ENCODE data around the gene KLK13.

KLK13 gene

GRCh38 chr19:51065221-51065960 is 499 bp upstream of the KLK13 start:
- no peak for DNase-seq (ENCODE audit: low read depth in 1 of 2, low spot score in 1 of 2)

GRCh38 chr19:51063664-51064063 is 1.2 kb downstream of the KLK13 start:
- no peak for DNase-seq (ENCODE audit: low read depth in 1 of 2, low spot score in 1 of 2)

- no peak for DNase-seq (ENCODE audit: low read depth in 1 of 2, low spot score in 1 of 2)
Observed at GRCh38 chr19:51060973-51061372, 3.9 kb downstream of the KLK13 start.

GRCh38 chr19:51060336-51060735 is 4.6 kb downstream of the KLK13 start:
- DNase-seq (ENCODE audit: low read depth in 1 of 2, low spot score in 1 of 2) = no peak

DNA sequence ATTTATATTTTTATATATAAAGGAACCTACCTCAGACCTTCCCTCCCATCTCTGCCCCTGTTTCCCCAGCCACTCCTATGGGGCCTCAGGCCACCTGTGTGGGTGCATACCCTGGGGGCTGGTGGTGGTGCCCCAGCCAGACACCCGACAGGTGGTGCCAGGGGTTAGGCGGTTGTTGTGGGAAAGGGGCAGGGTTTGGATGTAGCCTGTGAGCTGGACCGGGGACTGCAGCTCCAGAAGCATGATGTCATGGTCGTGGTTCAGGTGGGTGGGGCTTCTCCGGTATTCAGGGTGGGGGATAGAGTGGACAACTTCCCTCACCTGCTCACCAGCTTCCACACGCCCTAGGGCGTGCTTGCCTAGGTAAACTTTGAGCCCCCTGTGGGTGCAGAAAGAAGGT is 5.2 kb downstream of the KLK13 start:
- DNase-seq (ENCODE audit: low read depth in 1 of 2, low spot score in 1 of 2) = no peak

DNA sequence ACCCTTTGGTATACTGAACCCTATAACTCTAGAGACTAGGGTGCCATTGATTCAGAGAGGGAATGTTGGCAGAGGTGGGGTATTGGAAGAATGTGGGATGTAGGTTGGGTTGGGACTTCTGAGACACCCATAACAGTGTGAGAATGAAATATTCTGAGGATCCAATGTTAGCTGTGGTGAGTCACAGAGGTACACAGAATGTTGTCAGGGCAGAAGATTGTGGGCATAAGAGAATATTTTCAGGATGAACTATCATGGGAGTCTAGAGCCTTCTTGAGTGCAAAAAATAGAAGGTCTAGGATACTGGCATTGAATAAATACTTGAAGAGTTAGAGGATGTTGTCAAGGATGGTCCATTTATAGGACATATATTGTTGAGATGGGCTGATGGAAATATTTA is 9.0 kb downstream of the KLK13 start:
- no peak for DNase-seq (ENCODE audit: low read depth in 1 of 2, low spot score in 1 of 2)

DNA sequence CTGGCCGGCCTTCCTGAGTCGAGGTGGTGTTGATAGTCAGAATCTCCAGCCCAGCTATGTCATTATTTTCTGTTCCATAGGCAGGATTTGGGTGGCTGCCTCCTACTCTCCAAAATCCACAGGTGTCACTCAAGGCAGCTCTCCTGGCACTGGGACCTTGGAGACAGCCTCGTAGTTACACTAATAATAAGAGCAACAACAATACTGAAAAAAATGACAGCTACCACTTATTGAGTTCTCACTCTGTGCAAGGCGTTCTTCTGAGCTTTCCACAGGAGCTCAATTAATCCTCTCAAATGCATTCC is 17.9 kb downstream of the KLK13 start:
- no peak for DNase-seq (ENCODE audit: low read depth in 1 of 2, low spot score in 1 of 2)

DNA sequence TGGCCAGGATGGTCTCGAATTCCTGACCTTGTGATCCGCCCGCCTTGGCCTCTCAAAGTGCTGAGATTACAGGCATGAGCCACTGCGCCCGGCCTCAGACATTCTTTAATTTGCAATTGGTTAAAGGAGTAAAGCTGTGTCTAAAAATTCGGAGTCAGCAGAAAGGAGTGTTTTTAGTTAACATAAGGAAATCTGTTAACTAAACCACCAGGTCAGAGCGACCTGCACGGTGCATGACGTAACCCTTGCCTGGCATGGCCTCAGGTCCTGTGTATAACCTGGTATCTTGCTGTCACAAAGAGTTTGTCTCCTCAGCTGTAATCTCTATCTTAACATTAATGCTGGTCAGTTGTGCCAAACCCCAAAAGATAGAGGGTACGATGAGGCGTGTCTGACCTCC is 20.6 kb downstream of the KLK13 start:
- DNase-seq (ENCODE audit: low read depth in 1 of 2, low spot score in 1 of 2) = no peak

- no peak for DNase-seq (ENCODE audit: low read depth in 1 of 2, low spot score in 1 of 2)
Observed at GRCh38 chr19:51043497-51043896, 21.4 kb downstream of the KLK13 start.

GRCh38 chr19:51040151-51040550 is 24.7 kb downstream of the KLK13 start:
- DNase-seq (ENCODE audit: low read depth in 1 of 2, low spot score in 1 of 2) = no peak

DNA sequence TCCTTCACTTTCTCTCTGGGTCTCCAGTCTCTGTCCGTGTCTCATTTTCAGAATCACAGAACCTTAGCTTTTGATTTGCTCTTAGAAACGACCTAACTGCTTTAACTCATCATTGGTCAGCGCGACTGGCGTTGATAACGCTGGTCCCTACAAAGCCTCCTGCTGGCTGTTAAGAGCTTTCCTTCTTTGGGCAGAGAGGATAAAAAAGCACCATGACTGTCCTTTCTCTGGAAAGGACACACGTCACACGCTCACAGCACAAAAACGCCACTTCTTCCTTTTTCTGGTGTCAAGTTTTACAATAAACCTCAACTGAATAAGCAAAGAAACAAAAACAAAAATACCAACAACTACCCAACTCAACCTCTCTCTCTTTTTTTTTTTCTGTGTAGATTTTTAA is 28.4 kb downstream of the KLK13 start:
- DNase-seq (ENCODE audit: low read depth in 1 of 2, low spot score in 1 of 2) = no peak

DNA sequence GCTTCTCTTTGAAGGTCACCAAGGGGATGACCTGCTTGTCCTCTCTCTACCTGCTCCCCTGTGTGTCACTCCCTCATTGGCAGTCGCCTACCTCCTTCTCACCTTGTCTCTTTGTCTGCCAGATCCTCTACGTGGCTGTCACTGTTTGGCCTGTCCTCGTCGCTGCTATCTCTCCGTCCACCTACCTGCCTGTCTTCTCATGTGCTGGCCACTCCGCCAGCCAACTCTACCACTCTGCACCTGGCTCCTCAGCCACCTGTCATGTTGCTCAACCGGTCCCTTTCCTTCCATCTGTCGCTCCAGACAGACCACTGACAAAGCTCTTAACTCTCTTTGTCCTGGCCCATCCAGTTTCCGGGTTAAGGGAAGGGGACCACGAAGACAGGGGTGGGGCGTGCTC is 30.2 kb downstream of the KLK13 start, which contains the start of gene KLK12:
TSS of gene KLK12 (minus strand) at position 299 of the 400 bp plus-strand sequence. CDS start 381 bp downstream, outside the sequence.
- no peak for DNase-seq (ENCODE audit: low read depth in 1 of 2, low spot score in 1 of 2)

- DNase-seq (ENCODE audit: low read depth in 1 of 2, low spot score in 1 of 2) = no peak
Observed at GRCh38 chr19:51031880-51032225, 33.0 kb downstream of the KLK13 start.

- DNase-seq (ENCODE audit: low read depth in 1 of 2, low spot score in 1 of 2) = no peak
Observed at GRCh38 chr19:51031220-51031879, 33.5 kb downstream of the KLK13 start.

DNA sequence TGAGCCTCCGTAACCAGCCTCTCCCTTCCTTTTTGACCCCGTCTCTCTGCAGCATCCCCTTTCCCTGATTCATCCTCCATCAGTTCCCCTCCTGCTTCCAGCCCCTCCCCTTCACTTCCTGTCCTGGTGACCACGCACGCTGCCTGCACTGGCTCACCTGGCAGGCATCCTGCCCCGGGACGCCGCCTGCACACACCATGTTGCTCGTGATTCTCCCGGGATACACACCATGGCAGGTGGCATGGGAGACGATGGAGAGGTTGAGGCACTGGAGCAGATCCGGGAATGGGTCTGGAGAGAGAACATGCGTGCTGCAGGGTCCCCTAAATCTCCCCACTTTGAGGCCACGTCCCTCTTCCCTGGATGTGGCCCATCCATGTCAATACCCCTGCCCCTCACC is 34.3 kb downstream of the KLK13 start:
- no peak for DNase-seq (ENCODE audit: low read depth in 1 of 2, low spot score in 1 of 2)

GRCh38 chr19:51029718-51030117 is 35.2 kb downstream of the KLK13 start:
- no peak for DNase-seq (ENCODE audit: low read depth in 1 of 2, low spot score in 1 of 2)

- no peak for DNase-seq (ENCODE audit: low read depth in 1 of 2, low spot score in 1 of 2)
Observed at GRCh38 chr19:51027873-51028272, 37.0 kb downstream of the KLK13 start.

GRCh38 chr19:51027126-51027806 is 37.6 kb downstream of the KLK13 start:
- no peak for DNase-seq (ENCODE audit: low read depth in 1 of 2, low spot score in 1 of 2)

- DNase-seq (ENCODE audit: low read depth in 1 of 2, low spot score in 1 of 2) = no peak
Observed at GRCh38 chr19:51026554-51026831, 38.4 kb downstream of the KLK13 start, which contains the start of gene KLK11. Gene KLK11 (minus strand): TSS chr19:51026616. CDS start chr19:51025631, 985 bp downstream.

GRCh38 chr19:51025809-51026553 is 38.9 kb downstream of the KLK13 start:
- DNase-seq (ENCODE audit: low read depth in 1 of 2, low spot score in 1 of 2) = no peak

GRCh38 chr19:51025401-51025800 is 39.5 kb downstream of the KLK13 start:
- no peak for DNase-seq (ENCODE audit: low read depth in 1 of 2, low spot score in 1 of 2)

DNA sequence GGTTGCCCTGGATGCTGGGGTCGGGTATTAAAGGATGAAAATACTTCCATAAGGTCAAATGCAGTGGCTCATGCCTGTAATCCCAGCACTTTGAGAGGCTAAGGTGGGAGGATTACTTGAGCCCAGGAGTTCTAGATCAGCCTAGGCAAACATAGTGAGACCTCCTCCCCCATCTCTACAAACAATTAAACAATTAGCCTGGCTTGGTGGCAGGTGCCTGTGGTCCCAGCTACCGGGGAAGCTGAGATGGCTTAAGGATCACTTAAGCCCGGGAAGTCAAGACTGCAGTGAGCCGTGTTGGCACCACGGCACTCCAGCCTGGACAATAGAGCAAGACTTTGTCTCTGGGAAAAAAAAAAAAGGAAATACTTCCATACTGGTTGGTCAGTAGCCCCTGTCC is 40.0 kb downstream of the KLK13 start:
- no peak for DNase-seq (ENCODE audit: low read depth in 1 of 2, low spot score in 1 of 2)
